ENCODE results near the gene CFAP99.

CFAP99 gene

DNA sequence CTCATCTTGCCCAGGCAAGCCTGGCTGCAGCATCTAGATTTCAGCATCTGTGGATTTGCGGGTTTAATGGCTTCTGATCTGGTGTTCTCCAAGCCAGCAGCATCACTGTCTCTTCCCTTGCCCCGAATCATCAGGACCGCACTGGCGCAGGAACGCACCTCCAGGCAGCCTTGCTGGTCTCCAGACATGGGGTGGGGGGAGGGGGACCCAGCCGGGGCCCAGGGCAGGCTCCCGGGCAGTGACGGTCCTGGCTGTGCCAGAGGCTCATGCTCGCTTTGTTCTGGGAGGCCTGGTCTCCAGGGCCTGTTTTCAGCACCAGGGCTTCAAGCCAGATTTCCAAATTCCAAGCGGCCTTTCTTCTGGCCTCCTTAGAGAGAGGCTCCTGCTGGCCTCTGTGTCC lies 4.9 kb downstream of the CFAP99 start:
- DNase-seq (ENCODE audit: low read depth), result no peak
- no peak overlapping the region for H3K4me3 ChIP-seq (ENCODE audit: control insufficient read depth, low read depth, low read length)
- TF ChIP-seq, protein P1, sequence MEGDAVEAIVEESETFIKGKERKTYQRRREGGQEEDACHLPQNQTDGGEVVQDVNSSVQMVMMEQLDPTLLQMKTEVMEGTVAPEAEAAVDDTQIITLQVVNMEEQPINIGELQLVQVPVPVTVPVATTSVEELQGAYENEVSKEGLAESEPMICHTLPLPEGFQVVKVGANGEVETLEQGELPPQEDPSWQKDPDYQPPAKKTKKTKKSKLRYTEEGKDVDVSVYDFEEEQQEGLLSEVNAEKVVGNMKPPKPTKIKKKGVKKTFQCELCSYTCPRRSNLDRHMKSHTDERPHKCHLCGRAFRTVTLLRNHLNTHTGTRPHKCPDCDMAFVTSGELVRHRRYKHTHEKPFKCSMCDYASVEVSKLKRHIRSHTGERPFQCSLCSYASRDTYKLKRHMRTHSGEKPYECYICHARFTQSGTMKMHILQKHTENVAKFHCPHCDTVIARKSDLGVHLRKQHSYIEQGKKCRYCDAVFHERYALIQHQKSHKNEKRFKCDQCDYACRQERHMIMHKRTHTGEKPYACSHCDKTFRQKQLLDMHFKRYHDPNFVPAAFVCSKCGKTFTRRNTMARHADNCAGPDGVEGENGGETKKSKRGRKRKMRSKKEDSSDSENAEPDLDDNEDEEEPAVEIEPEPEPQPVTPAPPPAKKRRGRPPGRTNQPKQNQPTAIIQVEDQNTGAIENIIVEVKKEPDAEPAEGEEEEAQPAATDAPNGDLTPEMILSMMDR (conservative IDR thresholded peaks at IDR 0.05; ENCODE audit: control insufficient read depth, insufficient read depth, low read depth, low read length), result no peak

DNA sequence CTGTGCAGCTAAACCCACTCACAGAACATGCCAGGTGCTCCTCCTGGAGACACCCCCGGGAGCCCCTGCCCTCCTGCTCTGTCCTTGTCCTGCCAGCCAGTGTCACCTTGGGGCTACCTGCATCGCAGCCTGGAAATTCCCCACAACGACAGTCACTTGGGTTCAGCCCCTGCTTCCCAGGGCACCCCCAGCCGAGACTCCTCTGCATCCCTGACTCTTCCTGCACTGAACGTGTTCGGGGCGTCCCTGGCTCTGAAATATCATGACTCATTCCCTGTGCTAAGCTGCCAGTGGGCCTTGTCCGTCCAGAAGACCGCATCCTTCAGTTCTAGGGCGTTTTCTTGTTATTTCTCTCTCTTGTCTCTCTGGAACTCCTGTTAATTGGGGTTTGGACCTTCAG lies 5.8 kb downstream of the CFAP99 start:
- H3K4me3 ChIP-seq (ENCODE audit: control insufficient read depth, low read depth, low read length), result no peak overlapping the region
- TF ChIP-seq, protein P1 (conservative IDR thresholded peaks at IDR 0.05; ENCODE audit: control insufficient read depth, insufficient read depth, low read depth, low read length), result no peak
- peak; percentile 62 for DNase-seq (ENCODE audit: low read depth)

DNA sequence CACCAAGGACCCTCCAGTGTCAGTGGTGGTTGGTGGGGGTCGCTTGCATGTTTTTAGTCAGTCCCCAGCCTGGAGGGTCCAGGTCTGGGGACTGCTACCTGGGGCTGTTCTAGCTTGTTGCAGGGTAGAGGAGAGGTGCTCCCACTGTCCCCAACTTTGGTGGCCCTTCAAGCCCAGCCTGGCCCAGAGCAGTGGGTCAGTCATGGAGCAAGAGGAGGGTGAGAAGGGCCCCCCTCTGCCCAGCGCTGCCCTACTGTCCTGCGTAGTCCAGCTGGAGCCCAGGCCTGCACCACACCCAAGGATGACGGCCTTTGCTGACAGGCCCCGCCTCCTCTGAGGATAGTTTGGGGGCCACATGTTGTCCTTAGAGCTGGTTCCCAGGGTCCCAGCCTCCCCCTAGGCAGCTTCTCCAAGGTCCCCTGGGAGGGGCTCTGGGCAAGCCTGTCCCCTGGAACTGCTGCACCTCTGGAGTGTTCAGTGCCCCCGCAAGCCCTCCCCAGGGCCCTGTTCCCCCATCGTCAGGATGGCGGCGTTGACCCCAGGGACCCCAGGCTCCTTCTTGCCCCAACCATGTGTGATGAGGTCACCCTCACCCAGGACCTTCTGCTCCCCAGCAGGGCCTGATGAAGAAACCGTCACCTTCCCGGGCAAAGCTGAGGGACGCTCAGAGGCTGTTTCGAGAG lies 6.8 kb downstream of the CFAP99 start:
- TF ChIP-seq, protein P1 (conservative IDR thresholded peaks at IDR 0.05; ENCODE audit: control insufficient read depth, insufficient read depth, low read depth, low read length), result no peak
- no peak for DNase-seq (ENCODE audit: low read depth)
- H3K4me3 ChIP-seq (ENCODE audit: control insufficient read depth, low read depth, low read length), result no peak overlapping the region

DNA sequence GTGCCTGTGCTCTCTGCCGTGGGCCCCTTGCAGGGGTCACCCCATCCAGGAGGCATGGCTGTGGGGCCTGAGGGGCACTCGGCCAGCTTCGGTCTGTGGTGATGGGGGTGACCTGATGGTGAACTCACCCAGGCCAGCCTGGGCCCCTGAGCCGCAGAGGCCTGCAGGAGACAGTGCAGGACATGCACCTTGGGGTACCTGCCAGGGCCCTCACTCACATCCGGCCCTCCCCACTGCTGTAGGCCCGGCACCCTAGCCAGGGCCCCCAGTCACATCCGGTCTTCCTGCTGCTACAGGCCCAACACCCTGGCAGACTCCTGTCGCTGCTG lies 7.3 kb downstream of the CFAP99 start:
- DNase-seq (ENCODE audit: low read depth), result no peak
- TF ChIP-seq, protein P1 (conservative IDR thresholded peaks at IDR 0.05; ENCODE audit: control insufficient read depth, insufficient read depth, low read depth, low read length), result no peak
- no peak overlapping the region for H3K4me3 ChIP-seq (ENCODE audit: control insufficient read depth, low read depth, low read length)

DNA sequence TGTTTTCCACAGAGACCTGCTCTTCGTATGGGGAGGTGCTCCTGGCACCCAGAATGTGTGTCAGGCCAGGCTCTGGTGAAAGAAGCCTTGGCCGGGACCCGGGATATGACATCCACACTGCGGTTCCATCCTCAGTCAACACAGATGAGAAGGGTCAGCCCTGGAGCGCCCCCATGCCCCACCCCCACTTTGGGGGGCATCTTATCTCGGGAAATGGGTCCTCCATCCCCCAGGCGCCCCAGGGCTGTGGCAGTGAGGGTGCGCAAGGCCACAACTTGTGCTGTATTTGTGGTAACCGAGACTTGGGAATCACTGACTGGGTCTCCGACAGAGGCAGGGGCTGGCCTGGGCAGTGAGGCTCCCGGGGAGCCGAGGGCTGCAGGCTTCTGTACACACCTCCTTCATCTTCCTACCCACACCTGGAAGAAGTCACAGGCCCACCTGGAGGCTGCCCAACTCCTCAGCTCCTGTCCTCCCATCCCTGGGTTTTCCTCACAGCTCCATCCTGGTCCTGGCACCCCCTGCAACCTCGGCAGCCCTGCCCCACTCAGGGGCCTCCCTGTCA lies 8.0 kb downstream of the CFAP99 start:
- TF ChIP-seq, protein P1 (conservative IDR thresholded peaks at IDR 0.05; ENCODE audit: control insufficient read depth, insufficient read depth, low read depth, low read length), result no peak
- no peak for DNase-seq (ENCODE audit: low read depth)
- H3K4me3 ChIP-seq (ENCODE audit: control insufficient read depth, low read depth, low read length), result no peak overlapping the region

DNA sequence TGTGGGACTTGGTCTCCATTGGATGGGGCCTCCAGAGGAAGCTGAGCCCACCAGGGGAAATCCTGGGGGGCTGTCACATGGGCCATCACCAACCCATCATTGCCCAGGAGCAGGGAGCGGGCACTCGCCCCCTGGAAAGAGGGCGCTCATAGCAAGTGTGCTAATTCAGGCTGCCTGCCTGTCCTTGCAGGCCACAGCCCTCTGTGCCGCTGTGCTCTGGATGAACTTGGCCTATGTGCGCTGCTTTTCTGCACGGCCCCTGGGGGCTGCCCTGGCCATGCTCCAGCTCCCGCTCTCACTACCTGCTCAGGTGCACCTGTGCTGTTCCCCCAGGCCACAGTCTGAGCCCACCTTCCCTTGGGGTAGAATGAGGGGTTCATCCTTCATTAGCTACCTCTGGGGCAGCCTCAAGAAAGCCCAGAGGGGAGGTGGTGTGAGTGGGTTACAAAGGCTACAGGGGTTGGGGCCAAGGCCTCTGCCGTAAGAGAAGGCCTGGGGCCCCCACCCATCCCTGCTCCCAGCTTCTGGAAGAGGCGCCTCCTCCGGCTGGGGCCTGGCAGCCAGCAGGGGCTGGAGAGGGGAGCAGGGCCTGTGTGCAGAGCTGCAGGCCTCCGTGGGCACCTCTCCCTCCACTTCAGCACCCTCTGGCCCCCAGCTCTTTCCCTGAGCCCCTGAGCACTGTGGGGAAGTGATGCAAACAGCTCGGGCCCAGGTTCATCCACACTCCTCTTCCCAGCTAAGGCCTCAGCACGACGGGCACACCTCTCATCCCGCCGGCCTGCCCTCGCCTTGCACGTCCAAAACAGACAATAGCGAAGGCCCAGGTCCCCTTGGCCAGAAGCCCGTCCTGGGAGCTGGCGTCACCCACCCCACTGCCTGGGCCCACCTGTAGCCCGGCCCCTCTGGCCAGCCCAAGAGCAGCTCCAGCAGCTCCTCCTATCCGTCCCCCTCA lies 8.9 kb downstream of the CFAP99 start:
- TF ChIP-seq, protein P1 (conservative IDR thresholded peaks at IDR 0.05; ENCODE audit: control insufficient read depth, insufficient read depth, low read depth, low read length), result no peak
- no peak for DNase-seq (ENCODE audit: low read depth)

More for the DNA sequence above, 8.9 kb downstream of the CFAP99 start:
- no peak overlapping the region for H3K4me3 ChIP-seq (ENCODE audit: control insufficient read depth, low read depth, low read length)

Data from fibroblast of mammary gland (primary cell).